Ascending aorta (tissue), 2 donors: ENCODE results near the gene EIF4G3. TPM values are rescaled to one million over a fixed set of nuclear protein-coding genes. Genes with fewer than 3 reads are reported as not detected.

Experiments
- DNase-seq, 2 donors: peaks; one replicate each; pipeline ENCODE4 v3.0.0-alpha.2; 2019; ENCODE audit warnings: low spot score in 2 of 2
- H3K27ac ChIP-seq, 2 donors: fragments of 200-600 bp; sonication (generic); one replicate each; pipeline ENCODE4 v1.5.1; 2016 to 2017; ENCODE audit warnings: mild to moderate bottlenecking in 1 of 2
- H3K27me3 ChIP-seq: fragments of 200-600 bp; sonication (generic); one replicate; pipeline ENCODE4 v1.5.1; 2017
- H3K36me3 ChIP-seq, 2 donors: fragments of 200-600 bp; sonication (generic); one replicate each; pipeline ENCODE4 v1.5.1; 2016
- H3K4me1 ChIP-seq, 2 donors: fragments of 200-600 bp; sonication (generic); one replicate each; pipeline ENCODE4 v1.5.1; 2016 to 2017; ENCODE audit warnings: mild to moderate bottlenecking in 1 of 2
- H3K4me3 ChIP-seq, 2 donors: fragments of 200-600 bp; sonication (generic); one replicate each; pipeline ENCODE4 v1.5.1; 2016 to 2017; ENCODE audit warnings: mild to moderate bottlenecking in 1 of 2
- H3K9me3 ChIP-seq, 2 donors: fragments of 200-600 bp; sonication (generic); one replicate each; pipeline ENCODE4 v1.5.1; 2016
- CTCF ChIP-seq, 3 experiments: fragments of 200-600 bp in 2 of 3; fragments of 450-650 bp in 1 of 3; sonication (generic) in 2 of 3; IDR thresholded peaks; one replicate each; pipeline ENCODE4 v1.5.1; 2016 to 2019; ENCODE audit warnings: antibody characterized with exemption in 3 of 3, mild to moderate bottlenecking in 1 of 3, moderate library complexity in 1 of 3
- intact Hi-C: fragments of 100-400 bp; cut with DNase I; formaldehyde crosslinking; loops from one replicate; pipeline ENCODE4 v1.15.1; 2023
- total RNA-seq: library from RNA; depleted of rRNA; stranded (reverse); fragments of >200 nt; gene quantifications from one replicate; pipeline ENCODE4 v1.1.0, GENCODE V29; 2016

EIF4G3 gene
- total RNA-seq, 1 donor from 2014 or later = 33.7 TPM

- intact Hi-C loops = no loop called here
Observed at GRCh38 chr1:20962576-20963258, 214.0 kb downstream of the EIF4G3 start.

GRCh38 chr1:20958430-20958829, 218.3 kb downstream of the EIF4G3 start:
- Histone ChIP-seq H3K27me3 (no peaks in the 10 kb centered on the region), H3K36me3 (no peaks in the 10 kb centered on the region), H3K4me3 (no peak overlapping the region), H3K9me3 (no peaks in the 10 kb centered on the region), H3K27ac (no peak overlapping the region), H3K4me1 (no peaks in the 10 kb centered on the region)
- no peak for TF ChIP-seq CTCF (IDR thresholded peaks at IDR 0.05)
- no peak for DNase-seq
- intact Hi-C loops = no loop called here

More at GRCh38 chr1:20962576-20963258, 214.0 kb downstream of the EIF4G3 start:
- Histone ChIP-seq H3K27ac (no peak overlapping the region), H3K9me3 (no peaks in the 10 kb centered on the region), H3K36me3 (peaks cover 0 to under 1% of the 10 kb centered on the region in 2 donors), H3K27me3 (no peaks in the 10 kb centered on the region), H3K4me3 (no peak overlapping the region), H3K4me1 (no peaks in the 10 kb centered on the region)
- DNase-seq = no peak
- TF ChIP-seq CTCF (IDR thresholded peaks at IDR 0.05) = no peak

- DNase-seq = no peak
- Histone ChIP-seq H3K4me1 (no peaks in the 10 kb centered on the region), H3K9me3 (no peaks in the 10 kb centered on the region), H3K27ac (no peak overlapping the region), H3K36me3 (no peaks in the 10 kb centered on the region), H3K4me3 (no peak overlapping the region), H3K27me3 (no peaks in the 10 kb centered on the region)
- TF ChIP-seq CTCF (IDR thresholded peaks at IDR 0.05) = no peak
- intact Hi-C loops = no loop called here
Observed at GRCh38 chr1:20956272-20956671, 220.4 kb downstream of the EIF4G3 start.

- H3K9me3 ChIP-seq = no peaks in the 10 kb centered on the region
- intact Hi-C loops = no loop called here
Observed at GRCh38 chr1:20950679-20951078, 226.0 kb downstream of the EIF4G3 start.

GRCh38 chr1:20949871-20950590, 226.7 kb downstream of the EIF4G3 start:
- Histone ChIP-seq H3K9me3 (no peaks in the 10 kb centered on the region), H3K27me3 (no peaks in the 10 kb centered on the region), H3K4me1 (no peaks in the 10 kb centered on the region), H3K36me3 (no peaks in the 10 kb centered on the region), H3K4me3 (no peak overlapping the region), H3K27ac (no peak overlapping the region)
- intact Hi-C loops = no loop called here
- DNase-seq = no peak
- no peak for TF ChIP-seq CTCF (IDR thresholded peaks at IDR 0.05)

More at GRCh38 chr1:20950679-20951078, 226.0 kb downstream of the EIF4G3 start:
- no peak overlapping the region for H3K4me3 ChIP-seq
- H3K27me3 ChIP-seq = no peaks in the 10 kb centered on the region
- no peaks in the 10 kb centered on the region for H3K4me1 ChIP-seq
- H3K36me3 ChIP-seq = no peaks in the 10 kb centered on the region
- DNase-seq = no peak
- no peak overlapping the region for H3K27ac ChIP-seq
- no peak for TF ChIP-seq CTCF (IDR thresholded peaks at IDR 0.05)
